CD4-positive, alpha-beta memory T cell (primary cell): Measurements from ENCODE around the gene NEDD4. TPM values are rescaled to one million over a fixed set of nuclear protein-coding genes. Genes with fewer than 3 reads are reported as not detected.
A peak's percentile ranks its signal among the peaks of the same experiment; 100 is the strongest.

Source experiments
- CTCF ChIA-PET: fragments of 350-600 bp; sonication (Branson Sonifier 250); formaldehyde crosslinking; loops from one replicate; lab custom pipeline; 2021; ENCODE audit warnings: inconsistent platforms; ENCODE audit not compliant: partially characterized antibody; lab: Charles Lee
- POLR2A ChIA-PET: fragments of 350-600 bp; sonication (Branson Sonifier 250); formaldehyde crosslinking; loops from one replicate; lab custom pipeline; 2021; ENCODE audit not compliant: partially characterized antibody; lab: Charles Lee
- DNase-seq, 5 donors: peaks; one replicate each; pipeline versions ENCODE4 v3.0.0 to v3.0.0-alpha.2; 2020 to 2022; ENCODE audit warnings: mixed read lengths in 1 of 5
- H3K27ac ChIP-seq: one replicate; pipeline ENCODE4 v1.7.0; 2013; ENCODE audit warnings: low read depth, low read length
- H3K27me3 ChIP-seq: 2 replicates; pipeline ENCODE4 v1.7.0; 2013; ENCODE audit warnings: mild to moderate bottlenecking, low read length, moderate library complexity; ENCODE audit not compliant: insufficient read depth
- H3K36me3 ChIP-seq: 2 replicates; pipeline ENCODE4 v1.7.0; 2013; ENCODE audit warnings: mild to moderate bottlenecking, low read length, moderate library complexity; ENCODE audit not compliant: insufficient read depth
- H3K4me1 ChIP-seq: 2 replicates; pipeline ENCODE4 v1.7.0; 2013; ENCODE audit warnings: mild to moderate bottlenecking, low read length, moderate library complexity; ENCODE audit not compliant: insufficient read depth
- H3K4me3 ChIP-seq, 2 donors: one replicate each; pipeline ENCODE4 v1.7.0; 2013; ENCODE audit warnings: low read length in 2 of 2, mild to moderate bottlenecking in 1 of 2
- H3K9me3 ChIP-seq, 2 donors: one replicate each; pipeline ENCODE4 v1.7.0; 2013; ENCODE audit warnings: low read length in 2 of 2, control low read depth in 1 of 2; ENCODE audit not compliant: control insufficient read depth in 1 of 2
- H3K27ac Mint-ChIP-seq, 7 donors: one replicate each; pipeline ENCODE4 v1.8.0; 2020 to 2021; ENCODE audit warnings: mixed read lengths in 7 of 7, mild to moderate bottlenecking in 6 of 7, inconsistent platforms in 3 of 7, moderate library complexity in 3 of 7
- H3K27me3 Mint-ChIP-seq, 2 donors: one replicate each; pipeline ENCODE4 v1.8.0; 2020 to 2021; ENCODE audit warnings: mixed read lengths in 2 of 2
- H3K36me3 Mint-ChIP-seq, 2 donors: one replicate each; pipeline ENCODE4 v1.8.0; 2020 to 2021; ENCODE audit warnings: mixed read lengths in 2 of 2, inconsistent platforms in 1 of 2, mild to moderate bottlenecking in 1 of 2
- H3K4me1 Mint-ChIP-seq, 4 donors: one replicate each; pipeline ENCODE4 v1.8.0; 2020 to 2021; ENCODE audit warnings: mixed read lengths in 4 of 4, mild to moderate bottlenecking in 1 of 4
- H3K4me3 Mint-ChIP-seq, 8 donors: one replicate each; pipeline ENCODE4 v1.8.0; 2020 to 2021; ENCODE audit warnings: mixed read lengths in 8 of 8, mild to moderate bottlenecking in 7 of 8, moderate library complexity in 6 of 8, inconsistent platforms in 3 of 8
- H3K9me3 Mint-ChIP-seq, 8 donors: one replicate each; pipeline ENCODE4 v1.8.0; 2020 to 2021; ENCODE audit warnings: mixed read lengths in 8 of 8, mild to moderate bottlenecking in 5 of 8, inconsistent platforms in 3 of 8, moderate library complexity in 1 of 8
- intact Hi-C: fragments of 100-400 bp; cut with micrococcal nuclease; formaldehyde crosslinking; loops from one replicate; pipeline ENCODE4 v1.15.1; 2023
- polyA plus RNA-seq, 2 donors: library from polyadenylated mRNA; unstranded; fragments of 300-500 nt; fragmentation: Illumina TruSeq; gene quantifications; one replicate each; pipeline ENCODE4 v1.2.3, GENCODE V29; 2021
- total RNA-seq, 2 experiments: library from RNA; stranded (reverse); gene quantifications; one replicate each; pipeline ENCODE4 v1.2.3, GENCODE V29; 2021

Gene NEDD4
- total and polyA plus RNA-seq, 4 experiments from 2014 or later, result 3.7 to 5.8 (median 4.7) TPM

- POLR2A ChIA-PET, result no interaction called here
- no peaks in the 10 kb centered on the region for H3K4me1 ChIP-seq
- H3K27me3 ChIP-seq, result no peaks in the 10 kb centered on the region
- Mint-ChIP-seq H3K27me3 (no peaks in the 10 kb centered on the region), H3K9me3 (peaks cover 2 to 27% (median 15%) of the 10 kb centered on the region in 8 donors), H3K27ac (no peak overlapping the region), H3K4me1 (no peaks in the 10 kb centered on the region), H3K36me3 (peaks cover 32 to 60% of the 10 kb centered on the region in 2 donors), H3K4me3 (no peak overlapping the region)
- DNase-seq, result no peak
- intact Hi-C loops, result no loop called here
- peaks cover 0 to 7% of the 10 kb centered on the region in 2 donors for H3K9me3 ChIP-seq
- H3K4me3 ChIP-seq, result no peak overlapping the region
- CTCF ChIA-PET, result no interaction called here
- no peak overlapping the region for H3K27ac ChIP-seq
- no peaks in the 10 kb centered on the region for H3K36me3 ChIP-seq
Measured at GRCh38 chr15:55942332-55942731, 51.1 kb downstream of the NEDD4 start.

- no peak overlapping the region for H3K27ac Mint-ChIP-seq
- no peaks in the 10 kb centered on the region for H3K4me1 ChIP-seq
- DNase-seq, result no peak
- H3K27me3 ChIP-seq, result no peaks in the 10 kb centered on the region
- ChIA-PET POLR2A (no interaction called here), CTCF (no interaction called here)
- H3K9me3 Mint-ChIP-seq, result peaks cover 3 to 27% (median 12%) of the 10 kb centered on the region in 8 donors
- peaks cover 22 to 29% of the 10 kb centered on the region in 2 donors for H3K36me3 Mint-ChIP-seq
- H3K27ac ChIP-seq, result no peak overlapping the region
- H3K4me3 Mint-ChIP-seq, result no peak overlapping the region
- intact Hi-C loops, result no loop called here
- no peaks in the 10 kb centered on the region for H3K4me1 Mint-ChIP-seq
- no peaks in the 10 kb centered on the region for H3K27me3 Mint-ChIP-seq
- no peaks in the 10 kb centered on the region for H3K36me3 ChIP-seq
- H3K4me3 ChIP-seq, result no peak overlapping the region
- H3K9me3 ChIP-seq, result peaks cover 0 to 4% of the 10 kb centered on the region in 2 donors
Measured at GRCh38 chr15:55937040-55937439, 56.4 kb downstream of the NEDD4 start.

- CTCF ChIA-PET, result no interaction called here
- no peaks in the 10 kb centered on the region for H3K4me1 ChIP-seq
- H3K27me3 ChIP-seq, result no peaks in the 10 kb centered on the region
- intact Hi-C loops, result no loop called here
- H3K9me3 Mint-ChIP-seq, result peaks cover 0 to 15% (median 5%) of the 10 kb centered on the region in 8 donors
- no peak overlapping the region for H3K4me3 Mint-ChIP-seq
- H3K36me3 Mint-ChIP-seq, result peaks cover 12 to 23% of the 10 kb centered on the region in 2 donors
- H3K27me3 Mint-ChIP-seq, result no peaks in the 10 kb centered on the region
- H3K36me3 ChIP-seq, result no peaks in the 10 kb centered on the region
- no peaks in the 10 kb centered on the region for H3K9me3 ChIP-seq
- H3K27ac Mint-ChIP-seq, result no peak overlapping the region
- no peak for DNase-seq
- no peak overlapping the region for H3K27ac ChIP-seq
- POLR2A ChIA-PET, result no interaction called here
- no peak overlapping the region for H3K4me3 ChIP-seq
- no peaks in the 10 kb centered on the region for H3K4me1 Mint-ChIP-seq
Measured at GRCh38 chr15:55928955-55929354, 64.5 kb downstream of the NEDD4 start.

GRCh38 chr15:55921744-55922143 lies 71.7 kb downstream of the NEDD4 start:
- ChIA-PET POLR2A (no interaction called here), CTCF (no interaction called here)
- no peaks in the 10 kb centered on the region for H3K9me3 Mint-ChIP-seq
- H3K4me3 Mint-ChIP-seq, result no peak overlapping the region
- H3K36me3 Mint-ChIP-seq, result peaks cover 0 to 7% of the 10 kb centered on the region in 2 donors
- no peaks in the 10 kb centered on the region for H3K4me1 ChIP-seq
- H3K36me3 ChIP-seq, result no peaks in the 10 kb centered on the region
- H3K4me1 Mint-ChIP-seq, result peaks cover 0 to 1% (median 0%) of the 10 kb centered on the region in 4 donors
- H3K27me3 ChIP-seq, result no peaks in the 10 kb centered on the region
- no peak overlapping the region for H3K4me3 ChIP-seq
- no peak overlapping the region for H3K27ac Mint-ChIP-seq
- no peaks in the 10 kb centered on the region for H3K9me3 ChIP-seq
- H3K27ac ChIP-seq, result no peak overlapping the region
- intact Hi-C loops, result no loop called here
- no peaks in the 10 kb centered on the region for H3K27me3 Mint-ChIP-seq
- no peak for DNase-seq

- intact Hi-C loops, result loop anchor here (1.0 kb wide), 1 partner anchor 135 kb away; no protein-coding TSS in a partner anchor
- ChIA-PET POLR2A (no interaction called here), CTCF (interaction anchor here (0.9 to 2.3 kb wide), 3 partner anchors 8 to 135 kb away, joined by 3 to 9 read pairs (median 6); no protein-coding TSS in a partner anchor)
- Mint-ChIP-seq H3K4me3 (no peak overlapping the region), H3K36me3 (no peaks in the 10 kb centered on the region), H3K9me3 (no peaks in the 10 kb centered on the region), H3K4me1 (peaks cover 0 to 1% (median 0%) of the 10 kb centered on the region in 4 donors), H3K27me3 (no peaks in the 10 kb centered on the region), H3K27ac (no peak overlapping the region)
- Histone ChIP-seq H3K27me3 (no peaks in the 10 kb centered on the region), H3K27ac (no peak overlapping the region), H3K4me3 (no peak overlapping the region), H3K36me3 (no peaks in the 10 kb centered on the region), H3K9me3 (no peaks in the 10 kb centered on the region), H3K4me1 (no peaks in the 10 kb centered on the region)
- DNase-seq, result peak in 3 of 5 donors; percentile 5 to 15 (median 5)
Measured at GRCh38 chr15:55917881-55918296, 75.5 kb downstream of the NEDD4 start.

GRCh38 chr15:55916666-55917409 lies 76.6 kb downstream of the NEDD4 start:
- intact Hi-C loops, result loop anchor here (1.0 kb wide), 1 partner anchor 136 kb away; no protein-coding TSS in a partner anchor
- ChIA-PET CTCF (interaction anchor here (2.2 to 2.3 kb wide), 2 partner anchors 9 to 136 kb away, joined by 6 to 9 read pairs; no protein-coding TSS in a partner anchor), POLR2A (no interaction called here)
- Histone ChIP-seq H3K4me1 (no peaks in the 10 kb centered on the region), H3K27ac (no peak overlapping the region), H3K4me3 (no peak overlapping the region), H3K9me3 (no peaks in the 10 kb centered on the region), H3K27me3 (no peaks in the 10 kb centered on the region), H3K36me3 (no peaks in the 10 kb centered on the region)
- Mint-ChIP-seq H3K36me3 (no peaks in the 10 kb centered on the region), H3K27ac (peak overlapping the region in 2 of 7 donors; percentile 7 to 22), H3K4me1 (peaks cover 0 to 1% (median 0%) of the 10 kb centered on the region in 4 donors), H3K27me3 (no peaks in the 10 kb centered on the region), H3K4me3 (no peak overlapping the region), H3K9me3 (no peaks in the 10 kb centered on the region)
- no peak for DNase-seq

- Mint-ChIP-seq H3K27me3 (no peaks in the 10 kb centered on the region), H3K36me3 (no peaks in the 10 kb centered on the region), H3K4me3 (no peak overlapping the region), H3K27ac (no peak overlapping the region), H3K4me1 (peaks cover 0 to 1% (median 0%) of the 10 kb centered on the region in 4 donors), H3K9me3 (no peaks in the 10 kb centered on the region)
- no peak for DNase-seq
- no peaks in the 10 kb centered on the region for H3K4me1 ChIP-seq
- no peaks in the 10 kb centered on the region for H3K9me3 ChIP-seq
- H3K36me3 ChIP-seq, result no peaks in the 10 kb centered on the region
- ChIA-PET CTCF (interaction anchor here (1.3 to 2.2 kb wide), 2 partner anchors 10 to 16 kb away, joined by 3 to 6 read pairs; no protein-coding TSS in a partner anchor), POLR2A (no interaction called here)
- no peaks in the 10 kb centered on the region for H3K27me3 ChIP-seq
- H3K27ac ChIP-seq, result no peak overlapping the region
- no peak overlapping the region for H3K4me3 ChIP-seq
- intact Hi-C loops, result no loop called here
Measured at GRCh38 chr15:55915876-55916567, 77.4 kb downstream of the NEDD4 start.
